ENCODE data around the gene ERC2.

GRCh38 chr3:56001991-56002390 is 466.3 kb downstream of the ERC2 start:
- TF ChIP-seq CTCF (IDR thresholded peaks at IDR 0.05; ENCODE audit: insufficient read depth, low read length, poor library complexity, severe bottlenecking): no peak
- no peak for TF ChIP-seq EZH2phosphoT487 (conservative IDR thresholded peaks at IDR 0.05; ENCODE audit: low read length)

Data from SU-DHL-6 (cell line).